Endometrial microvascular endothelial cells (primary cell): Measurements from ENCODE around the gene ALKBH4. TPM values are rescaled to one million over a fixed set of nuclear protein-coding genes. Genes with fewer than 3 reads are reported as not detected.
"Not testable (repeated sequence)": the region's sequence is repeated elsewhere in the genome, so short reads cannot be mapped to it uniquely, and the experiment has no call there.

ENCODE experiments used
- in situ Hi-C: cut with HindIII; loops from 2 replicates; pipeline ENCODE4 v1.10.0; 2017; ENCODE audit warnings: low sequenced_read_pairs, low pct_unique_long_range_greater_than_20kb; ENCODE audit errors: inconsistent ontology term
- total RNA-seq: library from RNA; depleted of rRNA; stranded (reverse); fragments of >200 nt; gene quantifications from one replicate; pipeline ENCODE4 v1.2.3, GENCODE V29; 2015; ENCODE audit errors: inconsistent ontology term

ALKBH4 gene
- total RNA-seq, 1 donor from 2014 or later = 12.8 TPM

DNA sequence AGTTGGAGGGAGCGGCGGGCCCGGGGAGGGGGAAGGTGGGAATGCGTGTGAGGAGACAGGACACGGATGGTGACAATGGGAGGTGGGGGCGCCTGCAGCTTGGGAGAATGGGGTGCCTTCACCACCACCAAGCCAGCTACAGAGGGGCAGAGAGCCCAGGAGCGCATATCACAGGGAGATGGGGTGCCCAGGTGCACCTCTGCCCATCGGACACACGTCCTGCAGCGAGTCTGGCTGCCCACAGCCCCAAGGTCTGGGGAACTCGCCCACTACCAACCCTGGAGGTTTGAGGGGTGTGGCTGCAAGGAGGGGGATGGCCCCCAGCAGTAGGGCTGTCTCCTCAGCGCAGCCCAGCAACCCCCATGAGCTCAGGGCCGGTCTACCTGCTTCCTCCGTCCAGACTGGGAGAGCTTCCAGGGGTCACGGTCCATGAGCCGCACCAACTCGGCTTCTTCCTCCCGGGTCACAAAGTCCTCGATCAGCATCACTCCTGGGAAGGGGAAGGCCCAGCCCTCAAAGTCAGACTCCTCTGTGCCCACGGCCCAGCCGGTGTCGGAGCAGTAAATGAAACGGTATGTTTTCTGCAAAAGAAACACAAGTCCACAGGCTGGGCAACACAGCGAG lies 5.3 kb downstream of the ALKBH4 start:
- in situ Hi-C loops = no loop called here

DNA sequence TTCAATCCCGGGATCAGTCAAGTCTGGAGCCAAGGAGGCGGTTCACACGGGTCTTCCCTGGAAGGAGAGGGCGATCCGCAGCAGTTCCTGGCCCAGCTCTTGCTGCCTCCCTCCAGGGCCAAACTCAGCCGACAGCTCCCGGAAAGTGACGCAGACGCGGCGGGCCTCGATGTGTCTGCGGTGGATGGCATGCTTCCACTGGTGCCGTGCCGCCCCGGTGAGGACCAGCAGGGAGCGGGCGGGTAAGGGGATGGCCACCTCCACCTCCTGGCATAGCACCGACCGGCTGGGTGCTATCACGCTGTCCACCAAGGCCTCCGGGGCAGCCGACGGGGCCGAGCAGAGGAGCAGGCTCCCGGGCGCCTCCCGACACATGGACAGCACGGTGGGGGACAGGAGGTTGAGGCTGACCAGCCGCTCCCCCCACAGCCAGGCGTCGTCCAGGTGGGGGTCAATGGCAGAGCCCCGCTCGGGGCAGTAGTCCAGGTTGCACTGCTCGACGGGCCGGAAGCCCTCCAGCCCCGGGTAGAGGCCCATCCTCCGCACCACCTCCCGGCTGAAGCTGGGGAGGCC lies 7.2 kb downstream of the ALKBH4 start:
- in situ Hi-C loops = no loop called here

DNA sequence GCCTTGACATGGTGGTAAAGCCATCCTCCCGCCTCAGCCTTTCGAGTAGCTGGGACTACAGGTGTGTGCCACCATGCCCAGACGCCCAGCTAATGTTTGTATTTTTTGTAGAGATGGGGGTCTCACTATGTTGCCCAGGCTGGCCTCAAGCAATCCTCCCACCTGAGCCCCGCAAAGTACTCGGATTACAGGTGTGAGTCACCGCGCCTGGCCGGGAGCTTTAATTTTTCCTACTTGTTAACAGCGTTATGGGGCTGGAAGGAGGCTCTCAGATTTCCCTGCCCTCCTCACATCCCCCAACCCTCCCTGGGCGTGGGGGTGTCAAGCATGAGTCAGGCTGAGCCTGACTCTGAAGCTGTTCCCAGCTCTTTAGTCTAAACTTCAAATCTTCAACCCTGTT lies 8.3 kb downstream of the ALKBH4 start:
- in situ Hi-C loops = no loop called here

DNA sequence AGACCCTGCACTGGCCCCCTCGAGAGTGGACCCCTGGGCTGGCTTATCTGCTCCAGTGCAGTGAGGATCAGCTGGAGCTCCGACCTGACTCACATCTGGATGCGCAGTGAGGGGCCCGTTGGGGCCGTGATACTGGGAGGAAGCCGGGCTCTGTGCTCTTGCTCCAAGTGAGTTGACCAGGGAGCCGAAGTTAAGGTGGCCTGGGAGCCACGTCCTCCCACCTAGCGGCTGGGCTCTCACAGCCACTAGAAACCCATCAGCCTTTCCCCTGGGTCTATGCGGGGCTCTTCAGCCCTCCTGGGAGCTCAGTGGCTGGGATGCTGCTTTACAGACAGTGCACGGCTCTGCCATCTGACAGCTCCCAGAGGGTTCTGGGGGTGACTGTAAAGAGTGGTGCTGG lies 9.1 kb downstream of the ALKBH4 start:
- in situ Hi-C loops = no loop called here

DNA sequence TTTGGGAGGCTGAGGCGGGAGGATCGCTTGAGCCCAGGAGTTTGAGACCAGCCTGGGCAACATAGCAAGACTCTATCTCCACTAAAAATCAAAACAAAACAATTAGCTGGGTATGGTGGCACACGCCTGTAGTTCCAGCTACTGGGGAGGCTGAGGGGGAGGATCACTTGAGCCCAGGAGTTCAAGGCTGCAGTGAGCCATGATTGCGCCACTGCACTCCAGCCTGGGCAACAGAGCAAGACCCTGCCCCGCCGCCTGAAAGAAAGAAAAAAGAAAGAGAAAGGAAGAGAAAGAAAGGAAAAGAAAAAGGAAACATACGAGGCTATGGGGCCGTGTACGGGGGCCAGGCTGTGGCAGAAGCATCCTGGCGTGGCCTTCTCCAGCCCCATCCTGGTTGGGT lies 9.7 kb downstream of the ALKBH4 start:
- in situ Hi-C loops = not testable (repeated sequence)

DNA sequence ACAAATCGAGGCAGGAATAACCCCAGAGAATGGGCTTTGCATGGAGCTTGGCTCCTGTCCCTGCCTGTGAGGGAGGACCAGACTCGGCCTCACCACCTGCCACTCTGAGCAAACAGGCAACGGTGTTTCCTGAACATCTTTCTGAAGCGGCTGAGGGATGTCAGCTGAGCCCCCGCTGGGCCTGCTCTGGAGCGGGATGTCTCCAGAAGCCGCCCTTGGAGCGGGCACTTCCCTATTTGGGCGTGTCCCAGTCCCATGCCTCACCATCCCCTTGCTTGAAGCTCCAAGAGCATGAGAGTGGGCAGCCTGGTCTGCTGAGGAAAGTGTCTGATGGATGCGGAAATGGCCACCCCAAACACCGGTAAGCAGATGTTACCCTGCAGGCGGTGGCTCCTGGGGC lies 10.2 kb downstream of the ALKBH4 start:
- in situ Hi-C loops = no loop called here

DNA sequence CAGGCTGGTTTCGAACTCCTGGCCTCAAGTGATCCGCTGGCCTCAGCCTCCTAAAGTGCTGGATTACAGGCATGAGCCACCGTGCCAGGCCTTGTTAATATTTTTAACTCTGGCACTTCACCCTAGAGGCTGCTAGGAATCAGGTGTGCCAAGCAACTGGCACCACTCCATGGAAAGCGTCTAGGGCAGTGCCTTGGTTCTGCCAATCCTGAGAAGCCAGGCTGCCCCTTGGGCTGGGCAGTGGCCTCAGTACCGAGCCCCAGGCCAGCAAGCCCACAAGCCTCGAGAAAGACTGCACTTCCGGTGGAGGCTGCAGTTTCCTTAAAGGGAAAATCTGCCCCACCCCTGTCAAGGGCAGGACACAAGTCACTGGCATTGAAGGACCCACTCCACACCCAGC lies 11.3 kb downstream of the ALKBH4 start:
- in situ Hi-C loops = no loop called here

DNA sequence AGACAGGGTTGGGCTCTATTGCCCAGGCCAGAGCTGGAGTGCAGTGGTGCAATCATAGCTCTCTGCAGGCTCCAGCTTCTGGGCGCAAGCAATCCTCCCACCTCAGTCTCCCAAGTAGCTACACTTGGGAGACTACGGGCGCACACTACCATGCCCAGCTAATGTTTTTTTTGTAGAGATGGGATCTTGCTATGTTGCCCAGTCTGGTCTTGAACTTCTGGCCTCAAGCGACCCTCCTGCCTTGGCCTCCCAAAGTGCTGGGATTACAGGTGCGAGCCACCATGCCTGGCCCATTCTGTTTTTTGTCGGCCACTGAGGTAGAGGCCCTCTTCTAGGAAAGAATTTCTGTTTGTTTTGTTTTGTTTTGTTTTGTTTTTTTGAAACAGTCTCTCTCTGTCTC lies 12.2 kb downstream of the ALKBH4 start:
- in situ Hi-C loops = no loop called here

DNA sequence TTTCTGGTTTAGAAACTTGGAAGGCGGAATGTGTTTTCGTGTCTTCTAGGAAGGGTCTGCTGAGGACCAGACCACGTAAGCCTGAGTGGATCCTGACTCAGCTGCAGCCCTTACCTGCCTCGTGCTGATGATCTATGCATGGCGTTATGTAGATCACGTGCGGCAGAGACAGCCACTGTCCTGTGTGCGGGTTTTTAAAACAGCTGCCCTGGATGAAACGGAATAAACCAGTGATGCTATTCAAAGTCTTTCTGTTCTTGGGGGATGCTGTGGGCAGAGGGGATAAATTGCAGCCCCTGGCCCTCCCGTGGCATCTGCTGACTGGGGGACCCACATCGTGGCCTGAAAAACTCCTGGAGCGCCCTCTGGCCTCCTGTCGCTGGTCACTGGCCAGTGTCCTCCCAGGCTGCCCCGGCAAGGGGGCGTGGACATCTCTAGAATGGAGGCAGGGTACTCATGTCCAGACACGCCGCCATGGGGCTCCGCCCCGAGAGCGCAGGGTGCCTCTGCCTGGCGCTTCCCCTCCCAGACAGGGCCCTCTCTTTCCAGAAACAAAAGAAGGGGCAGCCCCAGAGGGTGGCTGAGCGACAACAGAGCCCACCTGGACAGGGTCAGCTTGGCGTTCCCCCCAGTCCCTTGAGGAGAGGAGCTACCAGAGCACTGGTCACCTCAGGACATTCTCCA lies 13.2 kb downstream of the ALKBH4 start:
- in situ Hi-C loops = no loop called here

DNA sequence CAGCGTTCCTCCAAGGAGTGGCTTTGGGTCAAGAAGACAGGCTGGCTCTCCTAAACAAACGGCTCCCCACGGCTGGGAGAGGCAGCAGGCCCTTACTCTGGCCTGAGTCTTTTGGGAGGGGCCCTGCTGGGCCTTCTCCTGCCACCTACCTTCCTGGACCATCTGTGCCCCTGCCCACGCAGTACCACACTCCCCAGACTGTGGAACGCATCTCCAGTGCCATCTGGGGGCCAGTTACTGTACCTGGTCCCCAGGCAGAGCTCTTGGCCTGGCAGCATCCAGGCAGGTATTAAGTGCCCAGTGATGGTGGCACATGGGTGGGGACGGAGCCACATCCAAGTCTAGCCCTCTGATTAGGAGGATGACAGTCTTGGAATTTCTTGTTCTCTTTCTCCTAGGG lies 14.4 kb downstream of the ALKBH4 start:
- in situ Hi-C loops = no loop called here

DNA sequence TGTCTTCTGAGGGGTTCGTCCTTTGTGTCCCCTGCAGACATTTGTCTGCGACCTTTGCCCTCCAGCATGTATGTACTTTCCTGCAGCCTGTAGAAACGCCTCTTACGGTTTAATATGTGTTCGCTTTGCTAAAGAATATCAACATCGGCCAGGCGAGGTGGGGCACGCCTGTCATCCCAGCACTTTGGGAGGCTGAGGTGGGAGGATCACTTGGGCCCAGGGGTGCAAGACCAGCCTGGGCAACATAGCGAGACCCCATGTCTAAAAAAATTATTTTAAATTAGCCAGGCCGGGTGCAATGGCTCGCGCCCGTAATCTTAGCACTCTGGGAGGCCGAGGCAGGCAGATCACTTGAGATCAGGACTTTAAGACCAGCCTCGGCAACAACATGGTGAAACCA lies 15.5 kb downstream of the ALKBH4 start:
- in situ Hi-C loops = no loop called here

DNA sequence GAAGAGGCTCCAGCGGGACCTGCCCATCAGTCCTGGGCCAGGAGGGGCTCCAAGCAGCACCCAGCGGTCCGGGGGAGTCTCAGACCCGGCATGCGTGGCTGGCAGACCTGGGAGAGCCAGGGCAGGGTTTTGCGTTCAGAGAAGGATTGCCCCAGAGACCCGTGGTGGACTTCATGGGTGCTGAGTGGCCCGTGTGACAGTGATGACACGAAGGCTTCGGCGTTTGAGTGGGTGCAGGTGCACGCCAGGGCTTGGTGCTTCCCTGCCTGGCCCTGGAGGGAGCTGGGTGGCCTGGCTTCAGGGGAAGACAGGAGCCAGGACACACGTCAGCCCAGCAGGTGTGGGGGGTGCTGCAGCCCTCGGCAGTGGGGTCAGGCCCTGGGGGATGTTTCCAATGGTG lies 17.4 kb downstream of the ALKBH4 start:
- in situ Hi-C loops = no loop called here

DNA sequence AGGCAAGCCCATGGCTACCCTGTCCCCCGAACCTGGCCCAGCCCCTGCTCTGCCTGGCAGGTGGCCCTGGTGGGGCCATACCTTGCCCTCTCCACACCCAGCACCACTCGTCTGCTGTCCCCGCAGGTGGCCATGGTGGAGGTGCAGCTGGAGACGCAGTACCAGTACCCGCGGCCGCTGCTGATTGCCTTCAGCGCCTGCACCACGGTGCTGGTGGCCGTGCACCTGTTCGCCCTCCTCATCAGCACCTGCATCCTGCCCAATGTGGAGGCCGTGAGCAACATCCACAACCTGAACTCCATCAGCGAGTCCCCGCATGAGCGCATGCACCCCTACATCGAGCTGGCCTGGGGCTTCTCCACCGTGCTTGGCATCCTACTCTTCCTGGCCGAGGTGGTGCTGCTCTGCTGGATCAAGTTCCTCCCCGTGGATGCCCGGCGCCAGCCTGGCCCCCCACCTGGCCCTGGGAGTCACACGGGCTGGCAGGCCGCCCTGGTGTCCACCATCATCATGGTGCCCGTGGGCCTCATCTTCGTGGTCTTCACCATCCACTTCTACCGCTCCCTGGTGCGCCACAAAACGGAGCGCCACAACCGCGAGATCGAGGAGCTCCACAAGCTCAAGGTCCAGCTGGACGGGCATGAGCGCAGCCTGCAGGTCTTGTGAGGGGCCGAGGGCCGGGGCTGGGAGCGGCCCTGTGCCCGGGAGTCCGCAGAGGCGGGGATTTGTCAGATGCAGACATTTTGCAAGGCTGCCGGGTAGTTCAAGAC lies 18.1 kb downstream of the ALKBH4 start:
- in situ Hi-C loops = no loop called here

DNA sequence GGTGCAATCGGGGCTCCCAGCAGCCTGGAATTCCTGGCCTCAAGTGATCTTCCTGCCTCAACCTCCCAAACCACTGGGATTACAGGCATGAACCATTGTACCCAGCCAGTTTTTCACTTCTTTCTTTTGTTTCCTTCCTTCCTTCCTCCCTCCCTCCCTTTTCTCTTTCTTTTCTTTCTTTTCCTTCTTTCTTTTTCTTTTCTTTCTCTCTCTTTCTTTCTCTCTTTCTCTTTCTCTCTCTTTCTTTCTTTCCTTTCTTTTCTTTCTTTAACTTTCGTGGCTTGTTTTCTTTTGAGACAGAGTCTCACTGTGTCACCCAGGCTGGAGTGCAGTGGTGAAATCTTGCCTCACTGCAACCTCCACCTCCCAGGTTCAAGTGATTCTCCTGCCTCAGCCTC lies 19.0 kb downstream of the ALKBH4 start:
- in situ Hi-C loops = no loop called here

DNA sequence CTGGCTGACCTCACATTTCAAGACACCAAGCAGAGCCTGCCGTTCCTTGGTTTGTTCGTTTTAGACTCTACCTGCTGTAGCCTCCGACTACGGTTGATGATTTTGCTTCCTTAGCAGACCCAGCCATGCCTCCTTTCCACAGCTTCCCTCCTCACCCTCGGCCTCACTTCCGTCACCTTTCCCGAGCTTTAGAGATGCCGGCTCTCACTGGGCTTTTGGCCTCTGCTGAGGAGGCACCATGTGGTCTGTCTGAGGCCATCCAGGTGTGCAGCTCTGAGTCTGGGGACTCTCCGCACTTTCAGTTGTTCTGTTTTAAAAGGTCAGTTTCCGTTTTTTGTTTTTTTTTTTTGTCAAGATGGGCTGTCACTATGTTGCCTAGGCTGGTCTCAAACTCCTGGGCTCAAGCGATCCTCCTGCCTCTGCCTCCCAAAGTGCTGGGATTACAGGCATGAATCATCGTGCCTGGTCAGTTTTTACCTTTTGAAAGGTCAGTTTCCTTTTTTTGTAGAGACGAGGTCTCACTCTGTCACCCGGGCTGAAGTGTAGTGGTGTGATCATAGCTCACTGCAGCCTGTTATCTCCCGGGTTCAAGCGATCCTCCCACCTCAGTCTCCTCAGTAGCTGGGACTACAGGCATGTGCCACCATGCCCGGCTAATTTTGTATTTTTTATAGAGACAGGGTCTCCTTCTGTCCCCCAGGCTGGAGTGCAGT lies 19.5 kb downstream of the ALKBH4 start:
- in situ Hi-C loops = no loop called here

DNA sequence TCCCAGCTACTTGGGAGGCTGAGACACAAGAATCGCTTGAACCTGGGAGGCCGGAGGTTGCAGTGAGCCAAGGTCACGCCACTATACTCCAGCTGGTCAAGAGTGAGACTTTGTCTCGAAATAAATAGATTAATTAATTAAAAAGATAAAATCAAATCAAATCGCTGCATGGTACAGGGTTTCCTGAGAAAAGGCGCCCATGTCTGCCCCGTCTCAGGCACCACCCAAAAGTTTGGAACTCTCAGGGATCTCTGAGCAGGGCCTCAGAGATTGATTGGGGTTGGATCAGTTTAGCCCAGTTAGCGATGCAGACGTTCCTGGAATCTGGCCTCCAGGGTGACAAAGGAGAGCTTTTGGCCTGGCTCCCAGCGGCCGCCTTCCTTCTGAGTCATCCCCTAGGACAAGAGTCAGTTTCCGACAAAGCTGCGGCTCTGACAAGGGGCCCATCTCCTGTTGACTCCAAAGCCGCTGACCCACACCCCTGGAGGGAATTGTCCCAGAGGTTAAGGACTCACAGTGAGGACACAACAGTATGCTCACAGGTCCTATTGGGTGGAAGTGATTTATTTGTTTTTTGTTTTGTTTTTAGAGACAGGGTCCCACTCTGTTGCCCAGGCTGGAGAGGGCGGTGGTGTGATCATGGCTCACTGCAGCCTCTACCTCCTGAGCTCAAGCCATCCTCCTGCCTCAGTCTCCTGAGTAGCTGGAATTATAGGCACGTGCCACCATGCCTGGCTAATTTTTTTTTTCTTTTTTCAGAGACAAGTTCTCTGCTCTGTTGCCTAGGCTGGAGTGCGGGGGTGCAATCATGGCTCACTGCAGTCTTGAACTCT lies 24.5 kb downstream of the ALKBH4 start:
- in situ Hi-C loops = no loop called here

DNA sequence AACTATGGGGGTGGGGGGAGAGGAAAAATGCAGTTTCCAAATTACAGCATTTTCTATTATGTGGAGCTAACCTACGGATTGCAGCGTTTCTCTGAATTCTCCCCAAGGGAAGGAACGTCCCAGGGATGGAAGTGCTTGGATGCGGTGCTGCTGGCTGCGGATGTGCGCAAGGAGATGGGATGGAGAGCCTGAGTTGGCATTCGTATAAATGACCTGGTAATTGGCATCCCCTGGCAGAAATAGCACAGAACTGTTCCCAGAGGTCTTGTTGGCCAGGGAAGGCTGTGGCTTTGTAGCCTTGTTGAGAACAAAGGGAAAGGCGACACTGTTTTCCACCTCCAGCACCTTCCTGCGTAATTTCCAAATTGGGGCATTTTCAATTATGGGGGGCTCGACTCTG lies 28.5 kb downstream of the ALKBH4 start:
- in situ Hi-C loops = no loop called here

DNA sequence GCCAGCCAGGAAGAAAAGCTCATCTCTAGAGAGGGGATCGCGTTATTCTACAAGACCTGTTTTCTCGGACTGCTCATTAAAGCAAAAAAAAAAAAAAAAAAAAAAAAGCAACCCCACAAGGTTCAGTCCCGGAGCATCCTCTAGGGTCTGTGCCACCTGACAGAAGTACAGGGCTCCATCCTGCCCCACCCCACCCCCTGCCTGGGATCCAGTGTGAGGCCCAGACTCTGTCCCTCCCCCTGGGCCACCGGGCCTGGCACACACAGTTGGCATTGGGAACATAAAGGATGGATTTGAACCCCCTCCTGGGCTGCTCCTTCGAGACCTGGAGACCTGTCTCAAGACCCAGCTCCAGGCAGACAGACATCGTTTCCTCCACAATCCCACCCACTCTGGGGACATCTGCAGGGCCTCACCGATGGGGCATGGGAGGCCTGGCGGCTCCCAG lies 30.6 kb downstream of the ALKBH4 start:
- in situ Hi-C loops = no loop called here
